HG03571 (cell line): ENCODE data around the gene ANXA6.

ENCODE experiments used
- ATAC-seq: cut with Tn5 transposase; IDR thresholded peaks from one replicate; pipeline ENCODE4 v1.9.1; 2021; ENCODE audit not compliant: unreplicated experiment

ANXA6 gene

DNA sequence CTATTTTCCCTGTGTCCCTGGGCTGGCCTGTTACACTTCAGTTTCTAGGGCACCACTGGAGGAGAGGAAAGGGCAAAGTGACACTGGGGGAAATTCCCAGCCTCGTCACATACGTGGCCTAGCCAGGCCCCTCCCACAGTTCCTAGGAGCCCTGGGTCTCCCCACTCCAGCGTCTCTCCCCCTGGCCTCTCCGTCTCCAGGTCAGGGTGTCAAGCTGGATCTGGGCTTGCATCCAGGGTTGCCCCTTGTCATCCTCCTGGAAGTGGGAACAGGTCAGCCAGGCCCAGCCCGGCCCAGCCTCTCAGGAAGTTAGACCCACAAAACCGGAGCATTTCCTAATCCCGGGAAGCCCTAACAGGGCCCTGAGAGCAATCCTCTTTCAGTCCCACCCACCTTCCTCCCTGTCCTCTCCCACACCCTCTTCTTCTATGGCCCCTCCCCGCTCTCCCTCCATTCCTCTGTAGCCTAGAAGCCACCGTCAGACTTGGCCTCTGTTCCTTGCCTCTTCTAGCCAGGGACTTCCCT is 72.0 kb downstream of the ANXA6 start:
- no peak for ATAC-seq

DNA sequence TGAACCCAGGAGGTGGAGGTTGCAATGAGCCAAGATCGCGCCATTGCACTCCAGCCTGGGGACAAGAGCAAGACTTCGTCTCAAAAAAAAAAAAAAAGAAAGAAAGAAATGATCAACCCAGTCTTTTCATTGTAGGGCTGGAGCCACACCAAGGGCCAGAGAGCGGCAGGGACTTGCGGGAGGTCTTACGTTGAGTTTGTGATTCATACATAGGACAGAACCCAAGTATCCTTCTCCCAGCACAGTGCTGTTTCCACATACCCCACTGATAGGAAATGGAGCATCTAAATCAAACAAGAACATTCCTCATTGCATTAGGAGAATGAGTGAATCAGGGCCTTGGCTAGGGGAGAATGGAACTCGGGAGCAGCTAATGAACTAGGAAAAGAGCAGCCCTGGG is 73.2 kb downstream of the ANXA6 start:
- no peak for ATAC-seq

DNA sequence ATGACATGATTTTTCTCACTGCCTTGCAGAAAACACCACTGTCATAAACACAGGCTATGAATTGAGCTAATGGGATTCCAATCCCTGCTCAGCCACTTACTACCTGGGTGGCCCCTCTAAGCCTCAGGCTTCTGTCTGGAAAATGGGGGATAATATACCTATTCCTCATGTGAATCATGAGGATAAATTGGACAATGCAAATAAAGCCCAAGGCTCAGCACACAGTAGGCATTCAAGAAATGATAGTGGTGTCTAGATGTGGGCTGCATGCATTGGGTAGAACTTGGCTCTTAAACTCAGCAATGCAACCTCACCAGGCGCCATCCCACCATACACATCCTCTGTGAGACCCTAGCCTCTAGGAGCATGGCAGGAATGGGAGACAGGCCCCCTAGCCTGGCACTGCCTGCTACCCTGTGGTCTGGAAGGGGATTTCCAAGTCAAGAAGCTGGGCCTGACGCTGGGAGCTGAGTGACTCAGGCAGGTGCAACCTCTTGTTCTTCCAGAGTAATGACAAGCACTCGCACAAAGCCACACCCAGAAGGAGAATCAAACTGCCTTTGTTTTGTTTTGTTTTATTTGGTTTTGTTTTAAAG is 74.4 kb downstream of the ANXA6 start:
- ATAC-seq, result no peak

DNA sequence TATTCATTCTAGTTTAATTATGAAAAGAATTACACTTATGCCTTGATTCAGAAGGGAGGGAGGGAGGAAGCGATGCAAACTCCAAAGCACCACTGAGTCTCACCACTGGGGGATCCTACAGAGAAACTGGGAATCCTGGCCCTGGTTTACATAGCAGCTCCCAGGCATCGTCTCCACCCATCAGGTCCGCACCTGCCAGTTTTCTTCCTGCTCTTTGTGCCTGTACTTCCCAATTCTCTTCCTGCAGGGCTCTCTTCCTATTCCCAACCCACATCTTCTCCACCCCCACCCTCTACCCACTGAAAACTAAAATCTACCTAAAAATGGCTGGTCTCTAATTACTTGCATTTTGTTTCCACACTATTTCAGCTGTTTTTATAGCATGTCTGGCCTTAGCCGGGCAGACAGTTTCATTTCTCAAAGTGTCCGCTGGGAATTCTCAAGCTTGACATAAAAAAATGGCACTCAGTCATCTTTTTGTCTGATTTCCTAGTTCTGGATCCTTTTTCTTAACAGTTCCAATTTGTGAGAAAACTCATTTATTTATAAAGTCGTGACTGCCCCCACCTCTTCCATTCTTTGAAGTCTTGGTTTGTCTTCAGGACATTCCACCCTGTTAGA is 75.2 kb downstream of the ANXA6 start:
- no peak for ATAC-seq

DNA sequence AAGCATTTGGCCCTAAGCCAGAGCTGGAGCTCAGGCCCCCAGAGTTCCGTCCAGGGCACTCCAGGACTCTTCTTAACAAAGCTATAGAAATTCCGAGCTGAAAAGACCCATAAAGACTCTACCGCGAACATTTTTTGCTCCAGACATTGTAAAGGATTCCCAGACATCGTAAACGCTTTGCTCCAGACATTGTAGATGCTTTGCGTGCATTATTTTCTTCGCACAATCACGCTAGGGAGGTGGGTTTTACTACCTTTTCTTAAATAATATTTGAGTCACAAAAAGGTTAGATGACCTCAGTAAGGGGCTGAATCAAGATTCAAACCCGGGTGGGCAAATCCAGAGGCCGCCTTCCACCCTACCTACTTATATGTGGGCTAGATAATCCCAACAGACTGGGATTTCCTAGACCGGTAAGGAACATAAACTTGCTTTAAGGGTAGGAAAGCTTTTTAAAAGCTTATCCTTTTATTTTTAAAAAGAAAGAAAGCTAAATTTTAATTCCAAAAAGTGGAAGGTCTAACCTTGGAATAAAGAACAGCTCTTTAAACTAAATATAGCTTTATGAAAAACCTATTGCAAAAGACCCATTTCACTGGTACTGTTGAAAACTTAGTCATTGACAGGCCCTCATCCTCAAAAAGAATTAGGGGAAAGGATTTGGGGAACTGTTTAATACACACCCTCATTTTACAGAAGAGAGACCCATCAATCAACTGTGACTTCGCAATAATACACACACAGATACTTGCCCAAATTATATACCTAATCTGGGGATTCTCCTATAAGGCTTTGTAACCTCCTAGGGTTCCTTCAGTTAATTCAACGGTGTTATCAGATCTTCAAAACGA is 75.9 kb downstream of the ANXA6 start:
- ATAC-seq, result no peak

DNA sequence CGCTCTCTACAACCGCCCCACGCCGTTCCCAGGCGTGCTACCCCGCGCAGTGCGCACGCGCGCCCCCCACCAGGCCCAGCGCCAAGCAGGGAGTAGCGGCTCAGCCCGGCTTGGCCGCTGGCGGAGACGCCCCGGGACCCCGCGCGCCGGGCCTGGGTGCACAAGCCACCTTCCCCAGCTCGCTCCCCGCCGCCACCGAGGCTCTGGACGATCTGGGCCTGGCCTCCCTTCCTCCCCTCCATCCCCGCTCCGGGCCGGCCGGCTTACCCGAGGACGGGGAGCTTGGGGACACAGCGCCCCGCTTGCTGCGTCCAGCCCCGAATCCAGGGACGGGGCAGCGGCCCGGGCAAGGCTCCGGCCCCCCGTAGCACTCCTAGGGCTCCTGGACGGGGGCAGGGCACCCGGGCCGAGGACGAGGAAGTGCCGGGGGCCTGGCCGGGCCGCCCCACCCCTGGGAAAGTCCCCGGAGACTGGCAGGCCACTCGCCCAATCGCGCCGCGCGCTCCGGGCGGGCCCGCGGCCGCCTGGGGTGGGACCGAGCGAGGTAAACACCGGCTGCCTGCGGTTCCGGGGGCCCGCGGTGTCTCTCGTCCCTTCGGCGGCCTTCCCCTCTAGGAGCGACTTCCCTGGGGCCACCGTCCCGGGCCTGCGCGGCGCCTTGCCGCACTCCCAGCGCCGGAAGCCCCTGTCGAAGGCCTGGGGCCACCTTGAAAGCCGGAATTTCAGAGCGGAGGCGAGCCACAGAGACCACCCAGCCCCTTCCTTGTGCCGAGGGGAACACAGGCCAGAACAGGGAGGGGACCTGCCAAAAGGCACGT is 76.8 kb downstream of the ANXA6 start, which contains the start of gene TNIP1:
Gene TNIP1 (minus strand): TSS at position 422 of the 818 bp plus-strand sequence. CDS start 15,939 bp downstream, outside the sequence.
- ATAC-seq, result peak; percentile 74

DNA sequence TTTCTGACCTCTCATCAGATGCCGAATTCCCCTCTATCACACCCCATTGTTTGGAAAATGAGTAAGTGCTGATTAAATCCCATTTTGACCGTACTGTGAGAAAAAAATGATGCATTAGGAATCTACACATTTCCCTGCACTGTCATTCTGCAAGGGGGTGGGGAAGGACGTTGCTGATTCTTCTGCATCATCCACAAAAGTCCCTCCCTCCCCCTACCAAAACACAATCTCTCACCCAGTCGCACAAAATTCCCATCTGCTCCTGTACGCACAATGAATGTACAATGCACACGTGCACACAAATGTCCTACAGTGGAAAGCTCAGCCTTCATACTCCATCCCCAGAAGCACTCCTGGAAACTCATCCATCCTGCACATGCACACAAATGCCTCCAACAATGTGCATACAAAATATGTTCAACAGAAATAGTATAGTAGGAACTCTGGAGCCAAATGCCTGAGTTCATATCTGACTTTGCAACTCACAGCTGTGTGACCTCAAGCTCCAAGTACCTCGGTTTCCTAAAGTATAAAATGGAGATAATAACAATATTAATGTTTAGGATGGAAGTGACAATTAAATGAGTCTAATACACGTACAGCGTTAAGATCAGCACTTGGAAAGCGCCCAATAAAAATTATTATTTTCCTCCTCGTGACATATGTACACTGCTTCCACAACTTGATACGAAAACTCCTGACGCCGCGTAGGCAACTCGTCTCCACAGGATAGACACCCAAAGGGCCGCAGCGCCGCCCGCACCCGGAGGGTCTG is 77.6 kb downstream of the ANXA6 start:
- no peak for ATAC-seq

- peak; percentile 48 for ATAC-seq
Observed at GRCh38 chr5:151078490-151079262, 78.9 kb downstream of the ANXA6 start.

DNA sequence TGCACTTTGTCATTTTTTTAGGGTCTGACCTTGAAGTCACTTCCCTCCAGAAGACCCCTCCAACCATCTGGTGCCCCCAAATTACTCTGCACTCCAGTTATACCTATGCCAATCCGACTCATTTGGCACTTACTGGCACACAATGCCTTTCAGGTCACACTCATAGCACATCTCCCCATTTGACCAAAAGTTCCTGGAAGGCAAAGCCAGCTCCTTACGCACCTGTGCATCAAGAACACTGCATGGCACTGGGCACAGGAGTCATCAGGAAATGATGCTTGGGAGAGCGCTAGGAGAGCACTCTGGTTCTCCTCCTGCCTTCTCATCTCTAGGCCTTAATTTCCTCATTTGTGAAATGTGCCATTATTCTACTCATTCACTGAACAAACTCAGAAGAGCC is 79.6 kb downstream of the ANXA6 start:
- ATAC-seq, result no peak

GRCh38 chr5:151077419-151077818 is 80.2 kb downstream of the ANXA6 start:
- ATAC-seq, result no peak

GRCh38 chr5:151076616-151077015 is 81.0 kb downstream of the ANXA6 start:
- ATAC-seq, result no peak

GRCh38 chr5:151075698-151076331 is 81.8 kb downstream of the ANXA6 start:
- ATAC-seq, result no peak

DNA sequence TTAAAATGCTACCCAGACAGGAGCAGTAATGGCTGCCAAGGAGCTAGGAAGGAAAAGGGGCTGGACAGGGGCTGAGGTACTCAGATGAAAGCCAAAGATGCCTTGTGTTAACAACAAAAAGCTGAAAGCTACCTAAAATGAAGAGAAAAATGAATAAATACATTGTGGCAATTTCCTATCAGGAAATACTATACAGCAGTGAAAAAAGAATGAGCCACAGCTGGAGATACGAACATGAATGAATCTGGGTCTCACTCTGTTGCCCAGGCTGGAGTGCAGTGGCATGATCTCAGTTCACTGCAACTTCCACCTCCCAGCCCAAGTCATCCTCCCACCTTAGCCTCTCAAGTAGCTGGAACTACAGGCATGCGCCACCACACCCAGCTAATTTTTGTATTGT is 83.0 kb downstream of the ANXA6 start:
- ATAC-seq, result no peak

- no peak for ATAC-seq
Observed at GRCh38 chr5:151073280-151073679, 84.3 kb downstream of the ANXA6 start.

GRCh38 chr5:151072630-151073025 is 85.0 kb downstream of the ANXA6 start:
- ATAC-seq, result no peak

DNA sequence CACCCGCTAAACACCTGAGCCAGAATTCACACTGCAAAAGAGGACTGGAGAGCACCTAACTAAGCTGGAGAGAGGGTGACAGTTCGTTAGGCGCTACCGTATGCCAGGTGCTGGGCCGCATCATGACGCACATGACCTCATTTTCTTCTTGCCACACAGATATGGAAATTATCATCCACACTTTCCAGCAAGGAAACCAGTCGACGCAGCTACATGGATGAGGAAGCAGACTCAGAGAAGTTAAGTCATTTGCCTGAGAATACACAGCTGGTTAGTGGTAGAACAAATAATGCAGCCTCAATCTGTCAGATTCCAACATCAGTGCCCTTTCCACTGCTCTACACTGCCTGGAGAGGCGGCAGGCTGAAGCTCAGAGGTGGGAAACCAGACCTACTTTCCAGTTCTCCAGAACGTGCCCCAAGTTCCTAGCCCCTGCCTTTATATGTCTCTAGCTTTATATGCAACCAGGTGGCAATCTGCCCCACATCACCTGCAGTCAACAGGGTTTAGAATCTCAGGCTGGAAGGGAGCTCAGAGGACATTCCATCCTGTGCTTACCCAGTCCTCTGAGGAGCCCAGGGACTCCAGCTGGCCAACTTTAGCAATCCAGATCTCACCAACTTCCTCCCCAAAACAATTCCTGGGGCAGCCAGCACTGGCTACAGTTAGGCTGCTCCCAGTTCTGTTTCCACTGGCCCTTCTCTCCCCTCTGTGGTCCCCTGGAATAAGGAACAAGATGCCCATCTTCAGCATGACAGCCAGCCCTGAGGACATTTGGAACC is 85.5 kb downstream of the ANXA6 start:
- ATAC-seq, result no peak

DNA sequence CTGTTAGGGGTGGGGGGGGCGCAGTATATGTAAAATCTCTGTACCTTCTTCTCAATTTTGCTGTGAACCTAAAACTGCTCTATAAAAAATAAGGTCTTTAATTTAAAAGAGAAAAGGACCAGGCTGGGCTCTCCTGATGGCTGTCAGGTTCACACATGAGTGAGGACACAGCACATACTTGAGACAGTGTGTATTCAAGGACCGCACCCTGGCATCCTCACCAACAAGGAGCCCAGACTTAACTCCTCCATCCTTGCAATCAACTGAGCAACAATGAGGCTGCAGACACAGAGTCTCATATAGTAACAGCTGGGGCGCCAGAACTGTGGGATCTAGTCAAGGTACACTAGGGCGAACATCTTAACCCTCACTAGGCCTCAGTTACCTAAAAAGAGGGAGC is 86.6 kb downstream of the ANXA6 start:
- ATAC-seq, result no peak

DNA sequence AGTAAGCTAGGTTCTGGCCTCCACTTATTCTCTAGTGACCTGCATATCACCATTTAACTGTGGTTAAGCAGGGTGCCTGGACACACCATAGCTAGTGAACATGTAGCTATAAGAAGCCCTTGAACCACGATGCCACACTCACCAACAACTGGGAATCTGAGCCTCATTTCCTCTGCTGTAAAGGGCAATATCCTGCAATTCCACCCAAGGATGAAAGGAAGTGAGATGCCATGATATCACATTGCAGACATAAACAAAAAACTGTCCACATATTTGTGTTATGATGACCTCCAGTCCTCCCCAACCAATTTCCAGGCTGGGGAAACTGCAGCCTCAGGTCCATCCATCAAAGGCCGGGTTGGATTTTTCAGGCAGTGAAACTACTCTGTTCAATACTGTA is 87.1 kb downstream of the ANXA6 start:
- ATAC-seq, result no peak
